OCI-LY7 (cell line): Measurements from ENCODE around the gene ACADM.
"Not testable (repeated sequence)": the region's sequence is repeated elsewhere in the genome, so short reads cannot be mapped to it uniquely, and the experiment has no call there.

Experiments used
- EZH2phosphoT487 ChIP-seq: fragments of 200-600 bp; sonication (generic); IDR thresholded peaks from 2 replicates; pipeline ENCODE4 v1.6.1; 2018; ENCODE audit warnings: low read depth, borderline replicate concordance, mild to moderate bottlenecking, mixed run types, antibody characterized with exemption, low read length, moderate library complexity, mixed read lengths
- TF ChIP-seq, protein P1 (sequence below): fragments of 200-600 bp; sonication (generic); conservative IDR thresholded peaks from 2 replicates; pipeline ENCODE4 v1.5.1; 2014; ENCODE audit warnings: mild to moderate bottlenecking, antibody characterized with exemption, low read length, moderate library complexity, mixed read lengths

- TF ChIP-seq, protein P1, sequence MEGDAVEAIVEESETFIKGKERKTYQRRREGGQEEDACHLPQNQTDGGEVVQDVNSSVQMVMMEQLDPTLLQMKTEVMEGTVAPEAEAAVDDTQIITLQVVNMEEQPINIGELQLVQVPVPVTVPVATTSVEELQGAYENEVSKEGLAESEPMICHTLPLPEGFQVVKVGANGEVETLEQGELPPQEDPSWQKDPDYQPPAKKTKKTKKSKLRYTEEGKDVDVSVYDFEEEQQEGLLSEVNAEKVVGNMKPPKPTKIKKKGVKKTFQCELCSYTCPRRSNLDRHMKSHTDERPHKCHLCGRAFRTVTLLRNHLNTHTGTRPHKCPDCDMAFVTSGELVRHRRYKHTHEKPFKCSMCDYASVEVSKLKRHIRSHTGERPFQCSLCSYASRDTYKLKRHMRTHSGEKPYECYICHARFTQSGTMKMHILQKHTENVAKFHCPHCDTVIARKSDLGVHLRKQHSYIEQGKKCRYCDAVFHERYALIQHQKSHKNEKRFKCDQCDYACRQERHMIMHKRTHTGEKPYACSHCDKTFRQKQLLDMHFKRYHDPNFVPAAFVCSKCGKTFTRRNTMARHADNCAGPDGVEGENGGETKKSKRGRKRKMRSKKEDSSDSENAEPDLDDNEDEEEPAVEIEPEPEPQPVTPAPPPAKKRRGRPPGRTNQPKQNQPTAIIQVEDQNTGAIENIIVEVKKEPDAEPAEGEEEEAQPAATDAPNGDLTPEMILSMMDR, result not testable (repeated sequence)
- TF ChIP-seq EZH2phosphoT487, result not testable (repeated sequence)
Observed at GRCh38 chr1:75722246-75722645, 2.3 kb upstream of the ACADM start.
